Fibroblast of mammary gland (primary cell): ENCODE results near the gene MACROH2A1.

Experiments used
- DNase-seq: peaks from one replicate; pipeline ENCODE4 v3.0.0-alpha.2; 2010; ENCODE audit warnings: low read depth
- H3K4me3 ChIP-seq: 2 replicates; pipeline ENCODE4 v1.5.1; 2011; ENCODE audit warnings: low read depth, mild to moderate bottlenecking, low read length, moderate library complexity; ENCODE audit not compliant: control insufficient read depth
- CTCF ChIP-seq: conservative IDR thresholded peaks from 2 replicates; pipeline ENCODE4 v1.5.1; 2011; ENCODE audit warnings: low read depth, low read length, inconsistent platforms; ENCODE audit not compliant: control insufficient read depth, insufficient read depth

MACROH2A1 gene

DNA sequence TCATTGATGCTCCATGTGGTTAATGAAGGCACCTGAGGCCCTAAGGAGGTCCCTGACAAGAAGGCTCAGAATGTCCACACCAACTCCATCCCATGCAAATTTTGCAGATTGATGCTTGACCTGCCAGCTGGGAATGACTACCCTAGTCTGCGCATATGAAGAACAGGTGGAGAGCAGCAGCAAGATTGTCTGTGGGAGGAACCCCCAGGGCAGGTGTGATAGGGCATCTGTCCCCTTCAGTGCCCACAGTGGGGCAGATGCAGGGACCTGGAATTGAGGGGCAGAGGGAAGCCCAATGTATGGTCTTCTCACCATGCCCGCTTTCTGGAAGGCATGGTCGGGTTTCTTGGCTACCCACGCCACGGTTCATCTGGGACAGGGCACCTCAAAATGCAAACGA lies 79.6 kb downstream of the MACROH2A1 start:
- H3K4me3 ChIP-seq = no peak overlapping the region
- DNase-seq = no peak
- no peak for TF ChIP-seq CTCF

DNA sequence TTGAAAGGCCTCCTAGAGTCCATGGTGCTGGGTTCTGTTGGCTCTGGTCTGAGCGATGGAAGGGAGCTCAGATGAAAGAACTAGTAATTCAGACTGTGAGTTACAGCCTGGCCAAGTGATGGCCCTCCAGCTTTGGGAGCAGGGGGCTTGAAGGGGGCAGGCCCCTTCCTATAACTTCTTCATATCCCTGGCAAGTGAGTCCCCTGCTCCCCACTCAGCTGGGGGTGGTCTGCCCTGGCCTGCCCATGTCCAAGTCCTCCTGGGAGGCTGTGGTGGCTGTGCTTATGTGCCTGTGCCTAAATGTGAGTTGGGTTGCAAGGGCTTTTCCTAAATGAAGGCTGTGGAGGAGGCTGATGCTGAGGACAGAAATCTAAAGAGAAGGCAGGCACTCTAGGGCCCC lies 80.1 kb downstream of the MACROH2A1 start:
- H3K4me3 ChIP-seq = no peak overlapping the region
- no peak for DNase-seq
- no peak for TF ChIP-seq CTCF

DNA sequence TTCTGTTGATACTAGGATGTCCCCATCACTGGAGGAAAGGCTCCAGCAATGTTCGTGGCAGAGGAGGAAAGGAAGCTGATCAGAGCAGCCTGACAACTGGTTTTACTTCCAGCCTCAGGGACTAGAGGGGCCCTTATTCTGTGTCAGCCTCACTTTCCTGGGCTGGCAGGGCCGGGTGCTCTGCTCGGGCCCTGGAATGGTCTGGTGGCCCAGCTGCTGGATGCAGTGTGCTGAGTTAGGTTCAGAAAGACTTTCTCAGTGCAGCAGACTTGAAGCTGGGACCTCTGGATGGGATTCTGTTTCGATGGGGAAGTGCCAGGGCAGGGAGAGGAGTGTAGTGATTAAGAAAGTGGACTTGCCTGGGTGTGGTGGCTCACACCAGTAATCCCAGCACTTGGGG lies 81.0 kb downstream of the MACROH2A1 start:
- no peak overlapping the region for H3K4me3 ChIP-seq
- DNase-seq = no peak
- no peak for TF ChIP-seq CTCF

- TF ChIP-seq CTCF = no peak
- DNase-seq = no peak
- H3K4me3 ChIP-seq = no peak overlapping the region
Observed at GRCh38 chr5:135317286-135317685, 81.7 kb downstream of the MACROH2A1 start.

GRCh38 chr5:135315386-135315785 lies 83.6 kb downstream of the MACROH2A1 start:
- no peak for TF ChIP-seq CTCF
- no peak for DNase-seq
- H3K4me3 ChIP-seq = no peak overlapping the region

DNA sequence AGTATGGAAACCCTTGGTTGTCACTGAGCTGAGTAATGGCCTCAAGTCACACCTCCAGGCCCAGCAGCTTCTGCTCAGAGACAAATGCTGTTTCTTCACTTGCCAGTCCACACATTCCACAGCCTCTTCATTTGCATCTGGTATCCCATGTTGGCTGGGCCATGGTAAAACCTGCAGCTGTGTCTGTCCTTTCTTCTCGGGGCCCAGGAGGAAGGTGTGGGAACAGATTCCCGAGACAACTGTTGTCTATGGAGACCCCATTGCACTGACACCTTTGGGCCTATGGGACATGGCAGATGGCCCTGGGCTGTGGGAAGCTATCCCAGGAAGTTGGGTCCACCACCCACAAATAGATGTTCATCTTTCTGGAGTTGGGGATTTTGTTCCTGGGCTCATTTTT lies 85.1 kb downstream of the MACROH2A1 start:
- DNase-seq = no peak
- no peak overlapping the region for H3K4me3 ChIP-seq
- no peak for TF ChIP-seq CTCF

GRCh38 chr5:135313405-135313804 lies 85.6 kb downstream of the MACROH2A1 start:
- no peak overlapping the region for H3K4me3 ChIP-seq
- no peak for TF ChIP-seq CTCF
- DNase-seq = no peak
